OCI-M2 (cell line): Measurements from ENCODE around the gene FBXO4.
"Not testable (repeated sequence)": the region's sequence is repeated elsewhere in the genome, so short reads cannot be mapped to it uniquely, and the experiment has no call there.

Experiments used
- DNase-seq: peaks from one replicate; lab custom pipeline; 2025; ENCODE audit not compliant: unreplicated experiment; lab: John Stamatoyannopoulos, UW

The FBXO4 gene

GRCh38 chr5:41921874-41922273 lies 3.2 kb upstream of the FBXO4 start:
- no peak for DNase-seq

- no peak for DNase-seq
Measured at GRCh38 chr5:41924526-41924871, 582 bp upstream of the FBXO4 start.

GRCh38 chr5:41925555-41925951 lies 472 bp downstream of the FBXO4 start:
- no peak for DNase-seq

GRCh38 chr5:41927604-41928003 lies 2.5 kb downstream of the FBXO4 start:
- no peak for DNase-seq

- DNase-seq, result no peak
Measured at GRCh38 chr5:41929035-41929434, 4.0 kb downstream of the FBXO4 start.

GRCh38 chr5:41932770-41933169 lies 7.7 kb downstream of the FBXO4 start:
- no peak for DNase-seq

- DNase-seq, result no peak
Measured at GRCh38 chr5:41935544-41935943, 10.5 kb downstream of the FBXO4 start.

GRCh38 chr5:41940641-41941040 lies 15.6 kb downstream of the FBXO4 start:
- no peak for DNase-seq

GRCh38 chr5:41945332-41945955 lies 20.4 kb downstream of the FBXO4 start:
- not testable (repeated sequence) for DNase-seq

- DNase-seq, result no peak
Measured at GRCh38 chr5:41951224-41951623, 26.1 kb downstream of the FBXO4 start.

- DNase-seq, result no peak
Measured at GRCh38 chr5:41954286-41954685, 29.2 kb downstream of the FBXO4 start.

- DNase-seq, result no peak
Measured at GRCh38 chr5:41955432-41956024, 30.4 kb downstream of the FBXO4 start.

GRCh38 chr5:41956943-41957342 lies 31.9 kb downstream of the FBXO4 start:
- no peak for DNase-seq

GRCh38 chr5:41960481-41960880 lies 35.4 kb downstream of the FBXO4 start:
- DNase-seq, result no peak

- no peak for DNase-seq
Measured at GRCh38 chr5:41961736-41962135, 36.7 kb downstream of the FBXO4 start.

- DNase-seq, result no peak
Measured at GRCh38 chr5:41962491-41962890, 37.4 kb downstream of the FBXO4 start.

- DNase-seq, result no peak
Measured at GRCh38 chr5:41966401-41967105, 41.5 kb downstream of the FBXO4 start.

- DNase-seq, result no peak
Measured at GRCh38 chr5:41967401-41967800, 42.3 kb downstream of the FBXO4 start.

- DNase-seq, result no peak
Measured at GRCh38 chr5:41968153-41968723, 43.2 kb downstream of the FBXO4 start.

- no peak for DNase-seq
Measured at GRCh38 chr5:41973087-41973486, 48.0 kb downstream of the FBXO4 start.

GRCh38 chr5:41973887-41974286 lies 48.8 kb downstream of the FBXO4 start:
- no peak for DNase-seq

- no peak for DNase-seq
Measured at GRCh38 chr5:41978676-41979075, 53.6 kb downstream of the FBXO4 start.
